HCT116 (cell line): ENCODE measurements around the gene GJB1. TPM values are rescaled to one million over a fixed set of nuclear protein-coding genes. Genes with fewer than 3 reads are reported as not detected.

Experiments
- ATAC-seq: fragments of 200-7000 bp; cut with Tn5 transposase; 2 replicates; pipeline ENCODE4 v1.9.1; 2020; ENCODE audit warnings: mild to moderate bottlenecking, moderate library complexity
- BruUV-seq: library from RNA; stranded (reverse); fragments of 400-500 nt; replicated peaks from 2 replicates; lab custom pipeline; 2021; lab: Mats Ljungman, UMichigan
- CTCF ChIA-PET: fragments of 300-600 bp; sonication (Branson Sonifier 250); formaldehyde crosslinking; loops from one replicate; lab custom pipeline; 2021; ENCODE audit warnings: antibody characterized with exemption; lab: Charles Lee
- POLR2A ChIA-PET: fragments of 300-600, 350-600 bp; sonication (Branson Sonifier 250); formaldehyde crosslinking; loops from one replicate; lab custom pipeline; 2021; ENCODE audit warnings: antibody characterized with exemption; lab: Charles Lee
- RAD21 ChIA-PET, 2 experiments: fragments of 300-600 bp; sonication (Branson Sonifier 250); formaldehyde crosslinking; loops; one replicate each; lab custom pipeline; 2023; ENCODE audit warnings: low total read pairs in 2 of 2; ENCODE audit not compliant: uncharacterized antibody in 2 of 2, unreplicated experiment in 2 of 2, low non-redundant PET in 1 of 2; lab: Charles Lee
- DNase-seq: peaks from one replicate; pipeline ENCODE4 v3.0.0-alpha.2; 2010; ENCODE audit warnings: low read depth, low spot score
- H2AFZ ChIP-seq: fragments of 200-600 bp; shearing (Covaris generic), sonication (generic); 2 replicates; pipeline ENCODE4 v1.6.1; 2017; ENCODE audit warnings: low read depth, mixed run types, mixed read lengths, antibody characterized with exemption, low read length; ENCODE audit not compliant: poor library complexity, severe bottlenecking
- H3K27ac ChIP-seq: 2 replicates; pipeline ENCODE4 v1.5.1; 2012; ENCODE audit warnings: low read depth, low read length
- H3K27me3 ChIP-seq: fragments of 200-600 bp; sonication (generic); 2 replicates; pipeline ENCODE4 v1.6.1; 2016; ENCODE audit warnings: mixed run types, low read length, mixed read lengths; ENCODE audit not compliant: insufficient read depth
- H3K36me3 ChIP-seq, 2 experiments: fragments of 200-500 bp in 1 of 2; fragments of 200-600 bp in 1 of 2; sonication (Bioruptor generic) in 1 of 2; sonication (generic) in 1 of 2; 2 replicates each; pipeline versions ENCODE4 v1.5.1 to v1.6.1; 2014 to 2016; ENCODE audit warnings: low read length in 2 of 2, inconsistent platforms in 1 of 2, mixed read lengths in 1 of 2, mixed run types in 1 of 2; ENCODE audit not compliant: insufficient read depth in 2 of 2, control insufficient read depth in 1 of 2
- H3K4me1 ChIP-seq, 2 experiments: fragments of 200-600 bp in 1 of 2; sonication (generic) in 1 of 2; 2 replicates each; pipeline versions ENCODE4 v1.5.1 to v1.6.1; 2012 to 2017; ENCODE audit warnings: low read length in 2 of 2, inconsistent platforms in 1 of 2, mild to moderate bottlenecking in 1 of 2, mixed read lengths in 1 of 2, mixed run types in 1 of 2, moderate library complexity in 1 of 2; ENCODE audit not compliant: insufficient read depth in 2 of 2, control insufficient read depth in 1 of 2
- H3K4me2 ChIP-seq: fragments of 200-600 bp; sonication (generic); 2 replicates; pipeline ENCODE4 v1.6.1; 2017; ENCODE audit warnings: mixed run types, low read length, mixed read lengths
- H3K4me3 ChIP-seq, 2 experiments: fragments of 200-600 bp in 1 of 2; sonication (generic) in 1 of 2; replicated peaks in 1 of 2; 2 replicates each; pipeline ENCODE4 v1.5.1; 2011 to 2016; ENCODE audit warnings: low read length in 2 of 2, control low read depth in 1 of 2, low read depth in 1 of 2, mild to moderate bottlenecking in 1 of 2, mixed read lengths in 1 of 2, mixed run types in 1 of 2
- H3K79me2 ChIP-seq: fragments of 200-600 bp; sonication (generic); 2 replicates; pipeline ENCODE4 v1.6.1; 2017; ENCODE audit warnings: mild to moderate bottlenecking, mixed run types, low read length, moderate library complexity, mixed read lengths; ENCODE audit not compliant: insufficient read depth
- H3K9ac ChIP-seq: fragments of 200-600 bp; sonication (generic); 2 replicates; pipeline ENCODE4 v1.6.1; 2016; ENCODE audit warnings: low read length, mixed read lengths
- H3K9me2 ChIP-seq: fragments of 200-600 bp; sonication (generic), shearing (Covaris generic); 2 replicates; pipeline ENCODE4 v1.6.1; 2017; ENCODE audit warnings: mixed run types, mild to moderate bottlenecking, moderate library complexity; ENCODE audit not compliant: insufficient read depth
- H3K9me3 ChIP-seq, 2 experiments: fragments of 200-500 bp in 1 of 2; fragments of 200-600 bp in 1 of 2; sonication (Bioruptor generic) in 1 of 2; sonication (generic) in 1 of 2; 2 replicates each; pipeline ENCODE4 v1.6.1; 2014 to 2017; ENCODE audit warnings: low read length in 2 of 2, mixed read lengths in 2 of 2, inconsistent platforms in 1 of 2, low read depth in 1 of 2, mild to moderate bottlenecking in 1 of 2, mixed run types in 1 of 2, moderate library complexity in 1 of 2; ENCODE audit not compliant: control insufficient read depth in 1 of 2, insufficient read depth in 1 of 2
- H4K20me1 ChIP-seq: fragments of 200-600 bp; sonication (generic), shearing (Covaris generic); 2 replicates; pipeline ENCODE4 v1.6.1; 2017; ENCODE audit warnings: mixed run types, mild to moderate bottlenecking, moderate library complexity; ENCODE audit not compliant: insufficient read depth
- CEBPB ChIP-seq: IDR thresholded peaks from 2 replicates; pipeline ENCODE4 v1.6.1; 2012; ENCODE audit warnings: low read depth
- EGR1 ChIP-seq: IDR thresholded peaks from 2 replicates; pipeline ENCODE4 v1.6.1; 2012; ENCODE audit warnings: low read depth
- ELF1 ChIP-seq: IDR thresholded peaks from 2 replicates; pipeline ENCODE4 v1.6.1; 2012; ENCODE audit warnings: low read depth, borderline replicate concordance
- EZH2 ChIP-seq: fragments of 200-600 bp; sonication (generic); IDR thresholded peaks from 2 replicates; pipeline ENCODE4 v1.6.1; 2017; ENCODE audit warnings: antibody characterized with exemption, mixed run types
- JUND ChIP-seq: IDR thresholded peaks from 2 replicates; pipeline ENCODE4 v1.6.1; 2012
- POLR2A ChIP-seq: IDR thresholded peaks from 2 replicates; pipeline ENCODE4 v1.7.0; 2011; ENCODE audit warnings: borderline replicate concordance; ENCODE audit not compliant: insufficient read depth, insufficient read length; ENCODE audit errors: extremely low read depth
- RAD21 ChIP-seq: IDR thresholded peaks from 2 replicates; pipeline ENCODE4 v1.6.1; 2012; ENCODE audit warnings: low read depth, mild to moderate bottlenecking
- SP1 ChIP-seq: IDR thresholded peaks from 2 replicates; pipeline ENCODE4 v1.6.1; 2012; ENCODE audit warnings: low read depth
- SRF ChIP-seq: IDR thresholded peaks from 2 replicates; pipeline ENCODE4 v1.6.1; 2012; ENCODE audit warnings: low read depth
- ZNF274 ChIP-seq: fragments of 200-500 bp; sonication (Bioruptor generic); IDR thresholded peaks from 2 replicates; pipeline ENCODE4 v1.6.1; 2014; ENCODE audit warnings: mild to moderate bottlenecking, low read depth, low read length, inconsistent platforms
- intact Hi-C: fragments of 100-400 bp; cut with micrococcal nuclease; formaldehyde crosslinking; loops from 2 replicates; pipeline ENCODE4 v1.10.0; 2022
- total RNA-seq: library from RNA; stranded (reverse); gene quantifications from one replicate; pipeline ENCODE4 v1.2.1, GENCODE V29; 2021; ENCODE audit not compliant: unreplicated experiment
- TF ChIP-seq, protein P1 (sequence below): IDR thresholded peaks from 2 replicates; pipeline ENCODE4 v1.6.1; 2012; ENCODE audit warnings: low read depth
- TF ChIP-seq, protein P2 (sequence below): IDR thresholded peaks from 2 replicates; pipeline ENCODE4 v1.6.1; 2011; ENCODE audit warnings: mild to moderate bottlenecking, low read length, moderate library complexity; ENCODE audit not compliant: insufficient replicate concordance; ENCODE audit errors: extremely low read depth
- TF ChIP-seq, protein P3 (sequence below), 3 experiments: fragments of 200-600 bp in 1 of 3; sonication (generic) in 1 of 3; IDR thresholded peaks in 2 of 3; conservative IDR thresholded peaks in 1 of 3; 2 replicates each; pipeline ENCODE4 v1.5.1; 2012 to 2017; ENCODE audit warnings: low read depth in 2 of 3, low read length in 2 of 3, antibody characterized with exemption in 1 of 3, borderline replicate concordance in 1 of 3, control low read depth in 1 of 3, mild to moderate bottlenecking in 1 of 3, mixed read lengths in 1 of 3, mixed run types in 1 of 3, moderate library complexity in 1 of 3; ENCODE audit not compliant: insufficient read depth in 1 of 3

Gene GJB1
- total RNA-seq, 1 experiment from 2014 or later: not detected

DNA sequence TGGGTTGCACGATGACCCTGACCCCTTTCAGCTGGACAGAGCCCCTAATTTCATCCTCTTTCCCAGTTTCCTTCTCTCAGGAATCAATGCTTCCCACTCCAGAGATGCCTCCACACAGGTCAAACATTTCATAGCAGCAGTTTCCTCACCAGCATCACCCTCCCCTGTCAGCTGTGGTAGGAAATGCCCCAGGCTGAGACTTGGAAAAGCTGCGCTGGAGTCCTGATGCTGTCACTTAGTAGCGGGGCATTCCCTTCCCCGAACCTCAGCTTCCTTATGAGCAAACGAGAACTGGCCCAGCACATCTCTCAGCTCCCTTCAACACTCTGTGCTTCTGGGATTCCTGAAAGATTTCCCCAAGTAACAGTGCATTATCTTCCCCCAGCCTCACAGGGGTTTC, 2.7 kb downstream of the GJB1 start:
- H4K20me1 ChIP-seq: no peaks in the 10 kb centered on the region
- ChIA-PET CTCF (no interaction called here), POLR2A (no interaction called here), RAD21 (no interaction called here)
- H3K9me3 ChIP-seq: no peaks in the 10 kb centered on the region
- H3K79me2 ChIP-seq: no peaks in the 10 kb centered on the region
- no peaks in the 10 kb centered on the region for H3K27me3 ChIP-seq
- H3K9ac ChIP-seq: no peak overlapping the region
- intact Hi-C loops: no loop called here
- H2AFZ ChIP-seq: no peak overlapping the region
- H3K36me3 ChIP-seq: no peaks in the 10 kb centered on the region
- DNase-seq: no peak
- no peak overlapping the region for H3K27ac ChIP-seq
- H3K9me2 ChIP-seq: no peaks in the 10 kb centered on the region
- H3K4me1 ChIP-seq: no peaks in the 10 kb centered on the region
- ATAC-seq: no peak
- TF ChIP-seq ZNF274: no peak
- no peak for TF ChIP-seq RAD21
- TF ChIP-seq POLR2A: no peak
- no peak for TF ChIP-seq SRF
- TF ChIP-seq, protein P1, sequence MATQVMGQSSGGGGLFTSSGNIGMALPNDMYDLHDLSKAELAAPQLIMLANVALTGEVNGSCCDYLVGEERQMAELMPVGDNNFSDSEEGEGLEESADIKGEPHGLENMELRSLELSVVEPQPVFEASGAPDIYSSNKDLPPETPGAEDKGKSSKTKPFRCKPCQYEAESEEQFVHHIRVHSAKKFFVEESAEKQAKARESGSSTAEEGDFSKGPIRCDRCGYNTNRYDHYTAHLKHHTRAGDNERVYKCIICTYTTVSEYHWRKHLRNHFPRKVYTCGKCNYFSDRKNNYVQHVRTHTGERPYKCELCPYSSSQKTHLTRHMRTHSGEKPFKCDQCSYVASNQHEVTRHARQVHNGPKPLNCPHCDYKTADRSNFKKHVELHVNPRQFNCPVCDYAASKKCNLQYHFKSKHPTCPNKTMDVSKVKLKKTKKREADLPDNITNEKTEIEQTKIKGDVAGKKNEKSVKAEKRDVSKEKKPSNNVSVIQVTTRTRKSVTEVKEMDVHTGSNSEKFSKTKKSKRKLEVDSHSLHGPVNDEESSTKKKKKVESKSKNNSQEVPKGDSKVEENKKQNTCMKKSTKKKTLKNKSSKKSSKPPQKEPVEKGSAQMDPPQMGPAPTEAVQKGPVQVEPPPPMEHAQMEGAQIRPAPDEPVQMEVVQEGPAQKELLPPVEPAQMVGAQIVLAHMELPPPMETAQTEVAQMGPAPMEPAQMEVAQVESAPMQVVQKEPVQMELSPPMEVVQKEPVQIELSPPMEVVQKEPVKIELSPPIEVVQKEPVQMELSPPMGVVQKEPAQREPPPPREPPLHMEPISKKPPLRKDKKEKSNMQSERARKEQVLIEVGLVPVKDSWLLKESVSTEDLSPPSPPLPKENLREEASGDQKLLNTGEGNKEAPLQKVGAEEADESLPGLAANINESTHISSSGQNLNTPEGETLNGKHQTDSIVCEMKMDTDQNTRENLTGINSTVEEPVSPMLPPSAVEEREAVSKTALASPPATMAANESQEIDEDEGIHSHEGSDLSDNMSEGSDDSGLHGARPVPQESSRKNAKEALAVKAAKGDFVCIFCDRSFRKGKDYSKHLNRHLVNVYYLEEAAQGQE: no peak
- TF ChIP-seq SP1: no peak
- TF ChIP-seq, all 23 proteins: peak for 0
- no TSS peak for BruUV-seq
- H3K4me2 ChIP-seq: no peak overlapping the region
- H3K4me3 ChIP-seq: no peak overlapping the region

DNA sequence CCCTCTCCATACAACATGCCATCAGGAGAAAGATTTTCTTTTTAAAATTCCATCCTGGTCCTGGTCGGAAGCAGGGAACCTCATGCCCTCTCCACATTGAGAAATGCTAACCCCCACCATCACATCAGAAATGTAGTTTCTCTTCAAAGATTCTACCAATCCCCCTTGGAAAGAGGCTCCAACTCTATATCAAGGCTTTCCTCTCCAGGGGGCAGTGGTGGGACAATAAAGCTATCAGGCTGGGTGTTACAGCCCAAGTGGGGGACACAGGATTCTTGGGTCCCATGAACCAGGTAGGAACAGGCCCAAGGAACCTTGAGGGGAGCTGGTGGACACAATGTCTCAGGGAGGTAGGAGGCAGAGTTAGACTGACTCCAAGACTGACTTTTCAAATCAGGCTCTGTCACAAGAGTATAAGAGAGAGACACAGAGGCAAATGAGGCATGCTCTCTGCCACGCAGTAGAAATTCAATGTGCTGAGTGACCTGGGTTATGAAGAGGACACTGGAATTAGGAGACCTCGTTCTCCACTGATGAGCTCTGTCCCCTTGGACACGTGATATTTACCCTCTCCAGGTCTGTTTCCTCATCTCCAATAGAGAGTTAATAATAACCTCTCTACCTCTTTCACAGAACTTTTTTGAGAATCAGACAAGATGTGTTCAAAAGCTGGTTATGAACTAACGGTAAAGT, 4.5 kb downstream of the GJB1 start:
- ChIA-PET POLR2A (no interaction called here), CTCF (no interaction called here)
- intact Hi-C loops: no loop called here

More for the DNA sequence above, 4.5 kb downstream of the GJB1 start:
- H3K4me2 ChIP-seq: no peak overlapping the region
- no peaks in the 10 kb centered on the region for H3K36me3 ChIP-seq
- no peaks in the 10 kb centered on the region for H3K9me3 ChIP-seq
- BruUV-seq: no TSS peak
- no peak overlapping the region for H3K27ac ChIP-seq
- TF ChIP-seq JUND (no peak), RAD21 (0 out of 2 replicates have a peak, but pooled peaks have one; percentile 14), EZH2 (no peak), CEBPB (no peak), EGR1 (no peak), ELF1 (no peak)
- TF ChIP-seq, protein P2, sequence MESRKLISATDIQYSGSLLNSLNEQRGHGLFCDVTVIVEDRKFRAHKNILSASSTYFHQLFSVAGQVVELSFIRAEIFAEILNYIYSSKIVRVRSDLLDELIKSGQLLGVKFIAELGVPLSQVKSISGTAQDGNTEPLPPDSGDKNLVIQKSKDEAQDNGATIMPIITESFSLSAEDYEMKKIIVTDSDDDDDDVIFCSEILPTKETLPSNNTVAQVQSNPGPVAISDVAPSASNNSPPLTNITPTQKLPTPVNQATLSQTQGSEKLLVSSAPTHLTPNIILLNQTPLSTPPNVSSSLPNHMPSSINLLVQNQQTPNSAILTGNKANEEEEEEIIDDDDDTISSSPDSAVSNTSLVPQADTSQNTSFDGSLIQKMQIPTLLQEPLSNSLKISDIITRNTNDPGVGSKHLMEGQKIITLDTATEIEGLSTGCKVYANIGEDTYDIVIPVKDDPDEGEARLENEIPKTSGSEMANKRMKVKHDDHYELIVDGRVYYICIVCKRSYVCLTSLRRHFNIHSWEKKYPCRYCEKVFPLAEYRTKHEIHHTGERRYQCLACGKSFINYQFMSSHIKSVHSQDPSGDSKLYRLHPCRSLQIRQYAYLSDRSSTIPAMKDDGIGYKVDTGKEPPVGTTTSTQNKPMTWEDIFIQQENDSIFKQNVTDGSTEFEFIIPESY: no peak
- TF ChIP-seq, protein P3, sequence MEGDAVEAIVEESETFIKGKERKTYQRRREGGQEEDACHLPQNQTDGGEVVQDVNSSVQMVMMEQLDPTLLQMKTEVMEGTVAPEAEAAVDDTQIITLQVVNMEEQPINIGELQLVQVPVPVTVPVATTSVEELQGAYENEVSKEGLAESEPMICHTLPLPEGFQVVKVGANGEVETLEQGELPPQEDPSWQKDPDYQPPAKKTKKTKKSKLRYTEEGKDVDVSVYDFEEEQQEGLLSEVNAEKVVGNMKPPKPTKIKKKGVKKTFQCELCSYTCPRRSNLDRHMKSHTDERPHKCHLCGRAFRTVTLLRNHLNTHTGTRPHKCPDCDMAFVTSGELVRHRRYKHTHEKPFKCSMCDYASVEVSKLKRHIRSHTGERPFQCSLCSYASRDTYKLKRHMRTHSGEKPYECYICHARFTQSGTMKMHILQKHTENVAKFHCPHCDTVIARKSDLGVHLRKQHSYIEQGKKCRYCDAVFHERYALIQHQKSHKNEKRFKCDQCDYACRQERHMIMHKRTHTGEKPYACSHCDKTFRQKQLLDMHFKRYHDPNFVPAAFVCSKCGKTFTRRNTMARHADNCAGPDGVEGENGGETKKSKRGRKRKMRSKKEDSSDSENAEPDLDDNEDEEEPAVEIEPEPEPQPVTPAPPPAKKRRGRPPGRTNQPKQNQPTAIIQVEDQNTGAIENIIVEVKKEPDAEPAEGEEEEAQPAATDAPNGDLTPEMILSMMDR (IDR thresholded peaks at IDR 0.05 in 2 of 3, conservative IDR thresholded peaks at IDR 0.05 in 1 of 3; ENCODE audit: borderline replicate concordance in 1 of 3, insufficient read depth in 1 of 3, low read depth in 2 of 3, low read length in 2 of 3): no peak
- H3K27me3 ChIP-seq: no peaks in the 10 kb centered on the region
- H3K4me3 ChIP-seq: no peak overlapping the region
- RAD21 ChIA-PET: no interaction called here
- H2AFZ ChIP-seq: no peak overlapping the region
- H3K4me1 ChIP-seq: no peaks in the 10 kb centered on the region
- no peaks in the 10 kb centered on the region for H3K79me2 ChIP-seq
- H3K9ac ChIP-seq: no peak overlapping the region
- no peaks in the 10 kb centered on the region for H4K20me1 ChIP-seq
- H3K9me2 ChIP-seq: no peaks in the 10 kb centered on the region
- ATAC-seq (no peak), DNase-seq (no peak)
